WTC11 (cell line): Measurements from ENCODE around the gene GPR108. TPM values are rescaled to one million over a fixed set of nuclear protein-coding genes. Genes with fewer than 3 reads are reported as not detected.

Source experiments
- ATAC-seq: fragments of 200-7000 bp; cut with Tn5 transposase; 2 replicates; pipeline ENCODE4 v1.10.0; 2021; ENCODE audit warnings: mild to moderate bottlenecking, moderate library complexity
- CTCF ChIA-PET: fragments of 300-600 bp; sonication (Branson Sonifier 250); formaldehyde crosslinking; loops from one replicate; lab custom pipeline; 2021; ENCODE audit warnings: antibody characterized with exemption; lab: Charles Lee
- POLR2A ChIA-PET: fragments of 350-600 bp; sonication (Branson Sonifier 250); formaldehyde crosslinking; loops from one replicate; lab custom pipeline; 2021; ENCODE audit warnings: antibody characterized with exemption; lab: Charles Lee
- DNase-seq: peaks from one replicate; pipeline ENCODE4 v3.0.0; 2021; ENCODE audit warnings: low spot score
- H3K27ac Mint-ChIP-seq: 2 replicates; pipeline ENCODE4 v1.8.0; 2021; ENCODE audit warnings: mixed read lengths
- H3K27me3 Mint-ChIP-seq: 2 replicates; pipeline ENCODE4 v1.8.0; 2021; ENCODE audit warnings: low read depth, mild to moderate bottlenecking, moderate library complexity, mixed read lengths
- H3K36me3 Mint-ChIP-seq: 2 replicates; pipeline ENCODE4 v1.8.0; 2021; ENCODE audit warnings: mixed read lengths
- H3K4me1 Mint-ChIP-seq: 2 replicates; pipeline ENCODE4 v1.8.0; 2022; ENCODE audit warnings: mixed read lengths
- H3K4me3 Mint-ChIP-seq: 2 replicates; pipeline ENCODE4 v1.8.0; 2021; ENCODE audit warnings: mild to moderate bottlenecking, moderate library complexity, mixed read lengths
- H3K9me3 Mint-ChIP-seq: 2 replicates; pipeline ENCODE4 v1.8.0; 2021; ENCODE audit warnings: mixed read lengths
- AFF4 ChIP-seq: sonication (generic); formaldehyde crosslinking; IDR thresholded peaks from 2 replicates; pipeline ENCODE4 v1.8.1; 2023; ENCODE audit warnings: mild to moderate bottlenecking, missing genetic modification reagents, borderline replicate concordance
- AR ChIP-seq: fragments of 250-450 bp; sonication (Bioruptor Pico); IDR thresholded peaks from 2 replicates; pipeline ENCODE4 v1.9.0; 2021; ENCODE audit warnings: mild to moderate bottlenecking
- ATF2 ChIP-seq: sonication (generic); formaldehyde crosslinking; IDR thresholded peaks from 2 replicates; pipeline ENCODE4 v1.8.1; 2022; ENCODE audit warnings: low read depth, missing genetic modification reagents, borderline replicate concordance
- E2F4 ChIP-seq: sonication (generic); formaldehyde crosslinking; IDR thresholded peaks from 2 replicates; pipeline ENCODE4 v1.8.1; 2022; ENCODE audit warnings: low read depth, mild to moderate bottlenecking, moderate library complexity, missing genetic modification reagents, borderline replicate concordance
- ELF4 ChIP-seq: sonication (generic); formaldehyde crosslinking; IDR thresholded peaks from 2 replicates; pipeline ENCODE4 v1.8.1; 2022; ENCODE audit warnings: low read depth, mild to moderate bottlenecking, moderate library complexity, missing genetic modification reagents
- ESRRA ChIP-seq: sonication (generic); formaldehyde crosslinking; IDR thresholded peaks from 2 replicates; pipeline ENCODE4 v1.8.1; 2022; ENCODE audit warnings: mild to moderate bottlenecking, missing genetic modification reagents, borderline replicate concordance
- GRHL2 ChIP-seq: fragments of 250-450 bp; sonication (Bioruptor Pico); IDR thresholded peaks from 2 replicates; pipeline ENCODE4 v1.8.0; 2022; ENCODE audit warnings: mild to moderate bottlenecking, moderate library complexity; ENCODE audit not compliant: insufficient replicate concordance, severe bottlenecking
- GTF2I ChIP-seq: fragments of 250-450 bp; sonication (Bioruptor Pico); conservative IDR thresholded peaks from 2 replicates; pipeline ENCODE4 v1.4.0; 2021; ENCODE audit warnings: mild to moderate bottlenecking
- MLX ChIP-seq: sonication (generic); formaldehyde crosslinking; IDR thresholded peaks from 2 replicates; pipeline ENCODE4 v1.8.1; 2023; ENCODE audit warnings: mild to moderate bottlenecking, missing genetic modification reagents, moderate library complexity
- MYBL2 ChIP-seq: sonication (generic); formaldehyde crosslinking; IDR thresholded peaks from 2 replicates; pipeline ENCODE4 v1.8.1; 2023; ENCODE audit warnings: mild to moderate bottlenecking, moderate library complexity, missing genetic modification reagents
- NFYB ChIP-seq: sonication (generic); formaldehyde crosslinking; conservative IDR thresholded peaks from 2 replicates; pipeline ENCODE4 v1.8.0; 2022; ENCODE audit warnings: low read depth, missing genetic modification reagents
- NR1H2 ChIP-seq: sonication (generic); formaldehyde crosslinking; IDR thresholded peaks from 2 replicates; pipeline ENCODE4 v1.9.0; 2021; ENCODE audit warnings: mild to moderate bottlenecking, moderate library complexity, missing genetic modification reagents
- NR2C2 ChIP-seq: sonication (generic); formaldehyde crosslinking; IDR thresholded peaks from 2 replicates; pipeline ENCODE4 v1.8.0; 2022; ENCODE audit warnings: mild to moderate bottlenecking, missing genetic modification reagents
- NR3C1 ChIP-seq: sonication (generic); formaldehyde crosslinking; conservative IDR thresholded peaks from 2 replicates; pipeline ENCODE4 v1.8.1; 2023; ENCODE audit warnings: low read depth, mild to moderate bottlenecking, missing genetic modification reagents
- PRRX2 ChIP-seq: fragments of 250-450 bp; sonication (Bioruptor Pico); IDR thresholded peaks from 2 replicates; pipeline ENCODE4 v1.8.0; 2021; ENCODE audit warnings: mild to moderate bottlenecking
- RORB ChIP-seq: fragments of 250-450 bp; sonication (Bioruptor Pico); IDR thresholded peaks from 2 replicates; pipeline ENCODE4 v1.9.0; 2021; ENCODE audit warnings: mild to moderate bottlenecking
- SMAD4 ChIP-seq: sonication (generic); formaldehyde crosslinking; IDR thresholded peaks from 2 replicates; pipeline ENCODE4 v1.8.0; 2022; ENCODE audit warnings: mild to moderate bottlenecking, missing genetic modification reagents
- SOX15 ChIP-seq: fragments of 250-450 bp; sonication (Bioruptor Pico); IDR thresholded peaks from 2 replicates; pipeline ENCODE4 v1.9.0; 2021; ENCODE audit warnings: mild to moderate bottlenecking
- SP1 ChIP-seq: sonication (generic); formaldehyde crosslinking; conservative IDR thresholded peaks from 2 replicates; pipeline ENCODE4 v1.8.1; 2022; ENCODE audit warnings: missing genetic modification reagents
- TEAD1 ChIP-seq: sonication (generic); formaldehyde crosslinking; IDR thresholded peaks from 2 replicates; pipeline ENCODE4 v1.8.0; 2022; ENCODE audit warnings: mild to moderate bottlenecking, missing genetic modification reagents
- USF1 ChIP-seq: sonication (generic); formaldehyde crosslinking; IDR thresholded peaks from 2 replicates; pipeline ENCODE4 v1.8.0; 2022; ENCODE audit warnings: mild to moderate bottlenecking, missing genetic modification reagents
- ZNF317 ChIP-seq: sonication (generic); formaldehyde crosslinking; IDR thresholded peaks from 2 replicates; pipeline ENCODE4 v1.8.1; 2023; ENCODE audit warnings: low read depth, mild to moderate bottlenecking, moderate library complexity, missing genetic modification reagents, borderline replicate concordance
- ZNF671 ChIP-seq: fragments of 250-450 bp; sonication (Bioruptor Pico); IDR thresholded peaks from 2 replicates; pipeline ENCODE4 v1.8.0; 2021; ENCODE audit warnings: mild to moderate bottlenecking
- total RNA-seq: library from RNA; stranded (reverse); gene quantifications from 3 replicates; pipeline ENCODE4 v1.2.3, GENCODE V29; 2021

Gene GPR108
- total RNA-seq, 1 experiment from 2014 or later, result 48.7 TPM

GRCh38 chr19:6713773-6714692, 23.3 kb downstream of the GPR108 start:
- DNase-seq (no peak), ATAC-seq (no peak)
- Mint-ChIP-seq H3K36me3 (no peaks in the 10 kb centered on the region), H3K4me1 (peaks cover 20% of the 10 kb centered on the region), H3K4me3 (no peak overlapping the region), H3K9me3 (peaks cover 8% of the 10 kb centered on the region), H3K27me3 (peaks cover 39% of the 10 kb centered on the region), H3K27ac (no peak overlapping the region)
- ChIA-PET POLR2A (no interaction called here), CTCF (no interaction called here)
- TF ChIP-seq ZNF671 (no peak), E2F4 (CRISPR knock-in tag) (no peak), NR3C1 (CRISPR knock-in tag) (no peak), SMAD4 (CRISPR knock-in tag) (no peak), SP1 (no peak), NR1H2 (no peak), GRHL2 (CRISPR knock-in tag) (no peak), PRRX2 (CRISPR knock-in tag) (no peak), NR2C2 (CRISPR knock-in tag) (no peak), SOX15 (CRISPR knock-in tag) (no peak), RORB (CRISPR knock-in tag) (no peak)

GRCh38 chr19:6712692-6713670, 24.4 kb downstream of the GPR108 start:
- DNase-seq (no peak), ATAC-seq (no peak)
- Mint-ChIP-seq H3K4me1 (peaks cover 20% of the 10 kb centered on the region), H3K27ac (no peak overlapping the region), H3K9me3 (peaks cover 8% of the 10 kb centered on the region), H3K27me3 (peaks cover 44% of the 10 kb centered on the region), H3K4me3 (no peak overlapping the region), H3K36me3 (no peaks in the 10 kb centered on the region)
- POLR2A ChIA-PET, result no interaction called here
- CTCF ChIA-PET, result no interaction called here
- TF ChIP-seq USF1, result no peak
- no peak for TF ChIP-seq MYBL2 (CRISPR knock-in tag)
- TF ChIP-seq NFYB (CRISPR knock-in tag), result no peak
- no peak for TF ChIP-seq SMAD4 (CRISPR knock-in tag)
- no peak for TF ChIP-seq ZNF317 (CRISPR knock-in tag)
- TF ChIP-seq AFF4 (CRISPR knock-in tag), result no peak
- TF ChIP-seq GTF2I, result no peak
- TF ChIP-seq TEAD1 (CRISPR knock-in tag), result no peak
- TF ChIP-seq ESRRA, result no peak
- no peak for TF ChIP-seq ELF4
- TF ChIP-seq MLX (CRISPR knock-in tag), result no peak
- TF ChIP-seq AR (CRISPR knock-in tag), result no peak
- TF ChIP-seq ATF2 (CRISPR knock-in tag), result no peak
